H1 (cell line): Measurements from ENCODE around the gene ARHGAP10. TPM values are rescaled to one million over a fixed set of nuclear protein-coding genes. Genes with fewer than 3 reads are reported as not detected.

Source experiments
- CBX5 ChIP-seq: fragments of 300-800, 300-1000 bp; sonication (generic); IDR thresholded peaks from 2 replicates; pipeline ENCODE4 v1.7.1; 2016; ENCODE audit warnings: antibody characterized with exemption, low read length, low read depth
- CHD2 ChIP-seq: IDR thresholded peaks from 2 replicates; pipeline ENCODE4 v1.6.1; 2012; ENCODE audit warnings: low read length, improper control_type of control experiment
- EP300 ChIP-seq, 2 experiments: IDR thresholded peaks; 1 replicate in 1 of 2; 2 replicates in 1 of 2; pipeline ENCODE4 v1.6.1; 2011 to 2012; ENCODE audit warnings: low read depth in 2 of 2, low read length in 2 of 2, mild to moderate bottlenecking in 2 of 2, borderline replicate concordance in 1 of 2, inconsistent platforms in 1 of 2, moderate library complexity in 1 of 2
- RXRA ChIP-seq: IDR thresholded peaks from 2 replicates; pipeline ENCODE4 v1.6.1; 2011; ENCODE audit warnings: low read depth, mild to moderate bottlenecking, low read length, moderate library complexity; ENCODE audit not compliant: insufficient read depth
- SAP30 ChIP-seq: fragments of 300-600 bp; sonication (generic); IDR thresholded peaks from 2 replicates; pipeline ENCODE4 v1.7.1; 2012; ENCODE audit warnings: low read length, moderate library complexity, mild to moderate bottlenecking, inconsistent platforms; ENCODE audit not compliant: insufficient read depth, insufficient replicate concordance
- SIN3A ChIP-seq, 2 experiments: IDR thresholded peaks in 1 of 2; conservative IDR thresholded peaks in 1 of 2; 2 replicates each; pipeline ENCODE4 v1.6.1; 2011 to 2012; ENCODE audit warnings: low read length in 2 of 2, improper control_type of control experiment in 1 of 2, low read depth in 1 of 2, mild to moderate bottlenecking in 1 of 2
- SRF ChIP-seq: IDR thresholded peaks from 2 replicates; pipeline ENCODE4 v1.6.1; 2011; ENCODE audit warnings: mild to moderate bottlenecking, low read depth, low read length, moderate library complexity
- TBP ChIP-seq: IDR thresholded peaks from 2 replicates; pipeline ENCODE4 v1.6.1; 2011; ENCODE audit warnings: low read depth, low read length, improper control_type of control experiment
- polyA plus RNA-seq, 7 experiments: library from polyadenylated mRNA; depleted of rRNA in 3 of 7; stranded (reverse) in 5 of 7; unstranded in 2 of 7; fragments of >200 nt in 5 of 7; fragments of 200-250 nt in 2 of 7; gene quantifications; 1 replicate in 5 of 7; 2 replicates in 1 of 7; 4 replicates in 1 of 7; pipeline versions ENCODE4 v1.2.1 to v1.2.3, GENCODE V29; 2011 to 2013; ENCODE audit warnings: missing spikeins in 2 of 7, mixed read lengths in 2 of 7
- total RNA-seq: library from RNA; stranded (reverse); fragmentation: NEBNext Ultra II Directional; extraction: Animal tissue kit (Norgen Biotek cat#: 25700); gene quantifications from 2 replicates; pipeline ENCODE4 v1.2.1, GENCODE V29; 2021
- TF ChIP-seq, protein P1 (sequence below): fragments of 300-600 bp; sonication (generic); IDR thresholded peaks from 2 replicates; pipeline ENCODE4 v1.7.1; 2012; ENCODE audit warnings: low read length, moderate library complexity, mild to moderate bottlenecking, inconsistent platforms; ENCODE audit not compliant: insufficient replicate concordance

The ARHGAP10 gene
- total and polyA plus RNA-seq, 2 of the 8 experiments (the other 6 are each of a cell fraction or from before 2014, with no cell fraction given): 3.7 to 6.1 TPM

DNA sequence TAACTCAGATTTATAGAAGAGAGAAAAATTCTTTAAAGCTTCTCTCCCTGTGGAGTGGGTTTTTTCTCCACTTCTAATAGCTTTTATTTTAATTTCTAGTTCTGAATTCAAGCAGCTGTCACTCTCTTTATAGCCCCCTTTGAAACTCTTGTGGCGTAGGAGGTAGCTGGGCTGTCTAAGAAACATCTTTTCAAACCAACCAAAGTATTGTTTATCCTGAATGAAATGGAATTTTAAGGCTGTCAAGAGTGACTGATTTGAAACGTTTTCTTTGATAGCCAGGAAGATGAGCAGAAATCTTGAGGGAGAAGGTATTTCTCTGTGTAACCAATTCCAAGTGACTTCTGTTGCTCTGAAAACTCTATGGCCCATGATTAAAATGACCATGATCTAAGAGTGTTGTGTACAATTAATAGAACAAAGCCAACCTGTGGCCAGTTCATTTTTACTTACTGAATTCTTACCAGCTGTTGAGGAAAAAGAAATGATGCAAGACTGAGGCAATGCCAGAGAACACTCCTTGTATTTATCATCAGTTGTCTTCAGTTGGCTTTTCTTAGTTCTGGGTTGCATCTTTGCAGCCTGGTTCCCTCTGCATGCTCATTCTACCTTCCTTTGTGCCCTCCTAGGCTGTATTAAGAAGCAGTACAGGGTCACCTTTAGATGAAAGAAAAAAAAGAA, 298.4 kb downstream of the ARHGAP10 start (continued):
- TF ChIP-seq RXRA (no peak), SIN3A (conservative IDR thresholded peaks at IDR 0.05 in 1 of 2, IDR thresholded peaks at IDR 0.05 in 1 of 2; ENCODE audit: low read depth in 1 of 2, low read length in 2 of 2) (no peak), CHD2 (no peak), CBX5 (no peak), EP300 (IDR thresholded peaks at IDR 0.05; ENCODE audit: borderline replicate concordance in 1 of 2, low read depth in 2 of 2, low read length in 2 of 2) (no peak), TBP (no peak), SRF (no peak), SAP30 (no peak)
- TF ChIP-seq, protein P1, sequence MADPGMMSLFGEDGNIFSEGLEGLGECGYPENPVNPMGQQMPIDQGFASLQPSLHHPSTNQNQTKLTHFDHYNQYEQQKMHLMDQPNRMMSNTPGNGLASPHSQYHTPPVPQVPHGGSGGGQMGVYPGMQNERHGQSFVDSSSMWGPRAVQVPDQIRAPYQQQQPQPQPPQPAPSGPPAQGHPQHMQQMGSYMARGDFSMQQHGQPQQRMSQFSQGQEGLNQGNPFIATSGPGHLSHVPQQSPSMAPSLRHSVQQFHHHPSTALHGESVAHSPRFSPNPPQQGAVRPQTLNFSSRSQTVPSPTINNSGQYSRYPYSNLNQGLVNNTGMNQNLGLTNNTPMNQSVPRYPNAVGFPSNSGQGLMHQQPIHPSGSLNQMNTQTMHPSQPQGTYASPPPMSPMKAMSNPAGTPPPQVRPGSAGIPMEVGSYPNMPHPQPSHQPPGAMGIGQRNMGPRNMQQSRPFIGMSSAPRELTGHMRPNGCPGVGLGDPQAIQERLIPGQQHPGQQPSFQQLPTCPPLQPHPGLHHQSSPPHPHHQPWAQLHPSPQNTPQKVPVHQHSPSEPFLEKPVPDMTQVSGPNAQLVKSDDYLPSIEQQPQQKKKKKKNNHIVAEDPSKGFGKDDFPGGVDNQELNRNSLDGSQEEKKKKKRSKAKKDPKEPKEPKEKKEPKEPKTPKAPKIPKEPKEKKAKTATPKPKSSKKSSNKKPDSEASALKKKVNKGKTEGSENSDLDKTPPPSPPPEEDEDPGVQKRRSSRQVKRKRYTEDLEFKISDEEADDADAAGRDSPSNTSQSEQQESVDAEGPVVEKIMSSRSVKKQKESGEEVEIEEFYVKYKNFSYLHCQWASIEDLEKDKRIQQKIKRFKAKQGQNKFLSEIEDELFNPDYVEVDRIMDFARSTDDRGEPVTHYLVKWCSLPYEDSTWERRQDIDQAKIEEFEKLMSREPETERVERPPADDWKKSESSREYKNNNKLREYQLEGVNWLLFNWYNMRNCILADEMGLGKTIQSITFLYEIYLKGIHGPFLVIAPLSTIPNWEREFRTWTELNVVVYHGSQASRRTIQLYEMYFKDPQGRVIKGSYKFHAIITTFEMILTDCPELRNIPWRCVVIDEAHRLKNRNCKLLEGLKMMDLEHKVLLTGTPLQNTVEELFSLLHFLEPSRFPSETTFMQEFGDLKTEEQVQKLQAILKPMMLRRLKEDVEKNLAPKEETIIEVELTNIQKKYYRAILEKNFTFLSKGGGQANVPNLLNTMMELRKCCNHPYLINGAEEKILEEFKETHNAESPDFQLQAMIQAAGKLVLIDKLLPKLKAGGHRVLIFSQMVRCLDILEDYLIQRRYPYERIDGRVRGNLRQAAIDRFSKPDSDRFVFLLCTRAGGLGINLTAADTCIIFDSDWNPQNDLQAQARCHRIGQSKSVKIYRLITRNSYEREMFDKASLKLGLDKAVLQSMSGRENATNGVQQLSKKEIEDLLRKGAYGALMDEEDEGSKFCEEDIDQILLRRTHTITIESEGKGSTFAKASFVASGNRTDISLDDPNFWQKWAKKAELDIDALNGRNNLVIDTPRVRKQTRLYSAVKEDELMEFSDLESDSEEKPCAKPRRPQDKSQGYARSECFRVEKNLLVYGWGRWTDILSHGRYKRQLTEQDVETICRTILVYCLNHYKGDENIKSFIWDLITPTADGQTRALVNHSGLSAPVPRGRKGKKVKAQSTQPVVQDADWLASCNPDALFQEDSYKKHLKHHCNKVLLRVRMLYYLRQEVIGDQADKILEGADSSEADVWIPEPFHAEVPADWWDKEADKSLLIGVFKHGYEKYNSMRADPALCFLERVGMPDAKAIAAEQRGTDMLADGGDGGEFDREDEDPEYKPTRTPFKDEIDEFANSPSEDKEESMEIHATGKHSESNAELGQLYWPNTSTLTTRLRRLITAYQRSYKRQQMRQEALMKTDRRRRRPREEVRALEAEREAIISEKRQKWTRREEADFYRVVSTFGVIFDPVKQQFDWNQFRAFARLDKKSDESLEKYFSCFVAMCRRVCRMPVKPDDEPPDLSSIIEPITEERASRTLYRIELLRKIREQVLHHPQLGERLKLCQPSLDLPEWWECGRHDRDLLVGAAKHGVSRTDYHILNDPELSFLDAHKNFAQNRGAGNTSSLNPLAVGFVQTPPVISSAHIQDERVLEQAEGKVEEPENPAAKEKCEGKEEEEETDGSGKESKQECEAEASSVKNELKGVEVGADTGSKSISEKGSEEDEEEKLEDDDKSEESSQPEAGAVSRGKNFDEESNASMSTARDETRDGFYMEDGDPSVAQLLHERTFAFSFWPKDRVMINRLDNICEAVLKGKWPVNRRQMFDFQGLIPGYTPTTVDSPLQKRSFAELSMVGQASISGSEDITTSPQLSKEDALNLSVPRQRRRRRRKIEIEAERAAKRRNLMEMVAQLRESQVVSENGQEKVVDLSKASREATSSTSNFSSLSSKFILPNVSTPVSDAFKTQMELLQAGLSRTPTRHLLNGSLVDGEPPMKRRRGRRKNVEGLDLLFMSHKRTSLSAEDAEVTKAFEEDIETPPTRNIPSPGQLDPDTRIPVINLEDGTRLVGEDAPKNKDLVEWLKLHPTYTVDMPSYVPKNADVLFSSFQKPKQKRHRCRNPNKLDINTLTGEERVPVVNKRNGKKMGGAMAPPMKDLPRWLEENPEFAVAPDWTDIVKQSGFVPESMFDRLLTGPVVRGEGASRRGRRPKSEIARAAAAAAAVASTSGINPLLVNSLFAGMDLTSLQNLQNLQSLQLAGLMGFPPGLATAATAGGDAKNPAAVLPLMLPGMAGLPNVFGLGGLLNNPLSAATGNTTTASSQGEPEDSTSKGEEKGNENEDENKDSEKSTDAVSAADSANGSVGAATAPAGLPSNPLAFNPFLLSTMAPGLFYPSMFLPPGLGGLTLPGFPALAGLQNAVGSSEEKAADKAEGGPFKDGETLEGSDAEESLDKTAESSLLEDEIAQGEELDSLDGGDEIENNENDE: no peak
